Left cardiac atrium (tissue), 4 donors: Measurements from ENCODE around the gene SLC9A7. TPM values are rescaled to one million over a fixed set of nuclear protein-coding genes. Genes with fewer than 3 reads are reported as not detected.

Experiments used
- ATAC-seq, 2 donors: fragments of 200-7000 bp; cut with Tn5 transposase; one replicate each; pipeline ENCODE4 v1.9.1; 2020; ENCODE audit warnings: mild to moderate bottlenecking in 2 of 2, moderate library complexity in 2 of 2
- DNase-seq: peaks from one replicate; pipeline ENCODE4 v3.0.0-alpha.2; 2020
- intact Hi-C, 2 donors: fragments of 100-400 bp; cut with DNase I; formaldehyde crosslinking; loops; one replicate each; pipeline versions ENCODE4 v1.14.1 to v1.15.1; 2022 to 2023
- total RNA-seq, 2 donors: library from RNA; stranded (reverse); fragmentation: NEBNext Ultra II Directional; extraction: Animal tissue kit (Norgen Biotek cat#: 25700); gene quantifications; one replicate each; pipeline ENCODE4 v1.2.1, GENCODE V29; 2021
- donor health status: DM: no; HTN: yes; CAD: no.
- donor health status: DM: no; HTN: yes; CAD: no; lungs with severe emphysema.
- donor health status: DM: yes; HTN: yes; CAD: no.
- donor health status: Dilated cardiomyopathy.

SLC9A7 gene
- total RNA-seq, 2 donors from 2014 or later, result 4.0 to 4.8 TPM

- no peak for ATAC-seq
- no peak for DNase-seq
- intact Hi-C loops, result no loop called here
These were observed 46.2 kb downstream of the SLC9A7 start for GRCh38 chrX:46712764-46713163.

- intact Hi-C loops, result no loop called here
- DNase-seq, result no peak
- ATAC-seq, result no peak
These were observed 47.8 kb downstream of the SLC9A7 start for GRCh38 chrX:46710927-46711623.

- intact Hi-C loops, result no loop called here
- DNase-seq (no peak), ATAC-seq (no peak)
These were observed 48.5 kb downstream of the SLC9A7 start for GRCh38 chrX:46710425-46710824.

GRCh38 chrX:46707274-46707965, 51.5 kb downstream of the SLC9A7 start:
- intact Hi-C loops, result no loop called here
- no peak for ATAC-seq
- DNase-seq, result no peak

- intact Hi-C loops, result no loop called here
- DNase-seq, result no peak
- ATAC-seq, result peak in 1 of 2 donors; percentile 35
These were observed 54.0 kb downstream of the SLC9A7 start for GRCh38 chrX:46704767-46705386.

GRCh38 chrX:46703980-46704379, 54.9 kb downstream of the SLC9A7 start:
- ATAC-seq (no peak), DNase-seq (no peak)
- intact Hi-C loops, result no loop called here

GRCh38 chrX:46698691-46699090, 60.2 kb downstream of the SLC9A7 start:
- intact Hi-C loops, result no loop called here
- DNase-seq, result no peak
- no peak for ATAC-seq

GRCh38 chrX:46695491-46695890, 63.4 kb downstream of the SLC9A7 start:
- intact Hi-C loops, result no loop called here
- ATAC-seq, result no peak
- no peak for DNase-seq

- no peak for ATAC-seq
- intact Hi-C loops, result no loop called here
- no peak for DNase-seq
These were observed 64.4 kb downstream of the SLC9A7 start for GRCh38 chrX:46694549-46694948.

- intact Hi-C loops, result no loop called here
- no peak for ATAC-seq
These were observed 65.8 kb downstream of the SLC9A7 start for GRCh38 chrX:46693149-46693548.

GRCh38 chrX:46690818-46691217, 68.1 kb downstream of the SLC9A7 start:
- ATAC-seq (no peak), DNase-seq (no peak)
- intact Hi-C loops, result no loop called here

More at GRCh38 chrX:46693149-46693548, 65.8 kb downstream of the SLC9A7 start:
- no peak for DNase-seq

- ATAC-seq (no peak), DNase-seq (no peak)
- intact Hi-C loops, result loop anchor here in 1 of 2 donors (5.0 kb wide), 1 partner anchor 130 kb away; no protein-coding TSS in a partner anchor
These were observed 71.3 kb downstream of the SLC9A7 start for GRCh38 chrX:46687619-46688018.

- DNase-seq, result no peak
- ATAC-seq, result peak; percentile 32 to 73
- intact Hi-C loops, result loop anchor here in 1 of 2 donors (5.0 kb wide), 1 partner anchor 129 kb away; no protein-coding TSS in a partner anchor
These were observed 72.8 kb downstream of the SLC9A7 start for GRCh38 chrX:46686003-46686645.

GRCh38 chrX:46683048-46683447, 75.9 kb downstream of the SLC9A7 start:
- intact Hi-C loops, result no loop called here

GRCh38 chrX:46681849-46682248, 77.1 kb downstream of the SLC9A7 start:
- DNase-seq (no peak), ATAC-seq (no peak)
- intact Hi-C loops, result no loop called here

More at GRCh38 chrX:46683048-46683447, 75.9 kb downstream of the SLC9A7 start:
- ATAC-seq (no peak), DNase-seq (no peak)

GRCh38 chrX:46678232-46678631, 80.7 kb downstream of the SLC9A7 start:
- ATAC-seq (no peak), DNase-seq (no peak)
- intact Hi-C loops, result no loop called here

- intact Hi-C loops, result no loop called here
- ATAC-seq (no peak), DNase-seq (no peak)
These were observed 82.2 kb downstream of the SLC9A7 start for GRCh38 chrX:46676399-46677356.

- no peak for ATAC-seq
- intact Hi-C loops, result no loop called here
- DNase-seq, result no peak
These were observed 85.1 kb downstream of the SLC9A7 start for GRCh38 chrX:46673620-46674359.
